ENCODE results near the gene ACSL1. TPM values are rescaled to one million over a fixed set of nuclear protein-coding genes. Genes with fewer than 3 reads are reported as not detected.
"Not testable (repeated sequence)": the region's sequence is repeated elsewhere in the genome, so short reads cannot be mapped to it uniquely, and the experiment has no call there.

The ACSL1 gene
- total RNA-seq, 1 donor from 2014 or later, result 316 TPM

- Histone ChIP-seq H3K27me3 (ENCODE audit: low read depth) (no peaks in the 10 kb centered on the region), H3K4me3 (no peak overlapping the region), H3K36me3 (no peaks in the 10 kb centered on the region), H3K4me1 (peaks cover 35% of the 10 kb centered on the region), H3K27ac (replicated peaks) (no peak overlapping the region), H3K9me3 (replicated peaks) (peaks cover 5% of the 10 kb centered on the region)
- TF ChIP-seq CTCF (IDR thresholded peaks at IDR 0.05; ENCODE audit: borderline replicate concordance), result no peak
- intact Hi-C loops (cut with micrococcal nuclease), result no loop called here
- no peak for DNase-seq
These were observed 82.1 kb downstream of the ACSL1 start for GRCh38 chr4:184743650-184744049.

- H3K27ac ChIP-seq (replicated peaks); DNase-seq; H3K27me3 ChIP-seq (ENCODE audit: low read depth); intact Hi-C loops (cut with micrococcal nuclease); H3K9me3 ChIP-seq (replicated peaks); H3K36me3 ChIP-seq; H3K4me3 ChIP-seq: not testable (repeated sequence)
- H3K4me1 ChIP-seq, result peaks cover 15% of the 10 kb centered on the region
These were observed 84.1 kb downstream of the ACSL1 start for GRCh38 chr4:184741651-184742050.

- no peaks in the 10 kb centered on the region for H3K27me3 ChIP-seq (ENCODE audit: low read depth)
- peaks cover 5% of the 10 kb centered on the region for H3K9me3 ChIP-seq (replicated peaks)
These were observed 84.8 kb downstream of the ACSL1 start for GRCh38 chr4:184740980-184741391.

GRCh38 chr4:184739575-184739974, 86.2 kb downstream of the ACSL1 start:
- intact Hi-C loops (cut with micrococcal nuclease), result not testable (repeated sequence)

More at GRCh38 chr4:184740980-184741391, 84.8 kb downstream of the ACSL1 start:
- DNase-seq, result no peak
- peaks cover 8% of the 10 kb centered on the region for H3K4me1 ChIP-seq
- intact Hi-C loops (cut with micrococcal nuclease), result no loop called here
- TF ChIP-seq CTCF (IDR thresholded peaks at IDR 0.05; ENCODE audit: borderline replicate concordance), result no peak
- H3K4me3 ChIP-seq, result no peak overlapping the region
- no peak overlapping the region for H3K27ac ChIP-seq (replicated peaks)
- H3K36me3 ChIP-seq, result no peaks in the 10 kb centered on the region

GRCh38 chr4:184734758-184735157, 91.0 kb downstream of the ACSL1 start:
- intact Hi-C loops (cut with micrococcal nuclease), result no loop called here
- no peaks in the 10 kb centered on the region for H3K9me3 ChIP-seq (replicated peaks)
- H3K27ac ChIP-seq (replicated peaks), result peak overlapping the region; percentile 78
- no peak for DNase-seq
- TF ChIP-seq CTCF (IDR thresholded peaks at IDR 0.05; ENCODE audit: borderline replicate concordance), result no peak
- no peaks in the 10 kb centered on the region for H3K27me3 ChIP-seq (ENCODE audit: low read depth)
- no peaks in the 10 kb centered on the region for H3K36me3 ChIP-seq
- peak overlapping the region; percentile 74 for H3K4me3 ChIP-seq
- H3K4me1 ChIP-seq, result peaks cover 24% of the 10 kb centered on the region

More at GRCh38 chr4:184739575-184739974, 86.2 kb downstream of the ACSL1 start:
- H3K27ac ChIP-seq (replicated peaks); H3K27me3 ChIP-seq (ENCODE audit: low read depth); H3K4me1 ChIP-seq; H3K4me3 ChIP-seq; H3K36me3 ChIP-seq; DNase-seq; H3K9me3 ChIP-seq (replicated peaks): not testable (repeated sequence)

- Histone ChIP-seq H3K27me3 (ENCODE audit: low read depth) (no peaks in the 10 kb centered on the region), H3K4me3 (peak within 1 kb of the TSS; percentile 74), H3K4me1 (peaks cover 24% of the 10 kb centered on the region), H3K36me3 (no peaks in the 10 kb centered on the region), H3K27ac (replicated peaks) (peak within 1 kb of the TSS; percentile 78), H3K9me3 (replicated peaks) (no peaks in the 10 kb centered on the region)
- no peak for TF ChIP-seq CTCF (IDR thresholded peaks at IDR 0.05; ENCODE audit: borderline replicate concordance)
- DNase-seq, result peak; percentile 95
- intact Hi-C loops (cut with micrococcal nuclease), result no loop called here
These were observed 91.9 kb downstream of the ACSL1 start, which contains the start of gene CENPU for GRCh38 chr4:184733654-184734524. Gene CENPU, minus strand, starts transcription at chr4:184734096. Its CDS starts 34 bp downstream, at chr4:184734062.
